ENCODE measurements around the gene AHSP.
"Not testable (repeated sequence)": the region's sequence is repeated elsewhere in the genome, so short reads cannot be mapped to it uniquely, and the experiment has no call there.

AHSP gene

DNA sequence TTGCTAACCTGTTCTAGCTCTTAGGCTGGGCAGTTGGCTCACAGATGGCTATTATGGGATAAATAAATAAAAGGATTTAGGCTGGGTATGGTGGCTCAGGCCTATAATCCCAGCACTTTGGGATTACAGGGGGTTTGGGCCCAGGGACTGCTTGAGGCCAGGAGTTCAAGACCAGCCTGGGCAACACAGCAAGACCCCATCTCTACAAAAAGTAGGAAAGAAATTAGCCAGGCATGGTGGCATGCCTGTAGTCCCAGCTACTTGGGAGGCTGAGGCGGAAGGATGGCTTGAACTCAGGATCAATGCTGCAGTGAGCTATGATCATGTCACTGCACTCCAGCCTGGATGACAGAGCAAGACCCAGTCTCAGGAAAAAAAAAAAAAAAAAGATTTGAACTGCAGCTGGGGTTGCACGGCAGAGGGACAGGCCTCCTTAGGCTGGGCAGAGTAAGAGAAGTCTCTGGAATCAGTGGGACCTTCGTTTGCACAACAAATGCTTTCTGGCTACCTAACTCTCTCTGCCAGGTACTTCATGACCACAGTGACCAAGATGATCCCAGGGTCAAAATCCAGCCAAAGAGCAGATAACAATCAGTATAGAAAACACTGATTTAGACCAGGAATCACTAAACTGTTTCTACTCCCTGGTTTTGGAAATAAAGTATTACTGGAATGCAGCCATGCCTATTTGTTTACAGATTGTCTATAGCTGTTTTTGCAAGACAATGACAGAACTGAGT lies 26.3 kb upstream of the AHSP start:
- DNase-seq = no peak

DNA sequence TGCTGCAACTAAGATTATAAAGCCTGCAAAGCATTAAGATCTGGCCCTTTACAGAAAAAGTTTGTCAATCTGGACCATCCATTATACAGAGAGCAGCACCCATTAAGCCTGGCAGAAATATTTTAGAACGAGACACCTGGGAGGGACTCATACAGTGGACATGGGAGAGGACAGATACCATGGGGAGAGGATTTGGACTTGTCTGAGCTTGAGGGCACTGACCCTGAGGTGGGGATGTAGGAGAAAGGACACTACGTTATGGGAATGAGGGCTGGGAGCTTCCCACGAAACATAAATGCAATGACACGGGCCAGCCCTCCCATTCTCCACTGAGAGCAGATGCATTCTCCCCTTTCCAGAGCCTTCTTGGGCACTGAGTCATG lies 25.7 kb upstream of the AHSP start:
- DNase-seq = no peak

- no peak for DNase-seq
Observed at GRCh38 chr16:31502981-31503380, 24.7 kb upstream of the AHSP start.

- DNase-seq = not testable (repeated sequence)
Observed at GRCh38 chr16:31503555-31503954, 24.1 kb upstream of the AHSP start.

GRCh38 chr16:31504159-31504558 lies 23.5 kb upstream of the AHSP start:
- no peak for DNase-seq

DNA sequence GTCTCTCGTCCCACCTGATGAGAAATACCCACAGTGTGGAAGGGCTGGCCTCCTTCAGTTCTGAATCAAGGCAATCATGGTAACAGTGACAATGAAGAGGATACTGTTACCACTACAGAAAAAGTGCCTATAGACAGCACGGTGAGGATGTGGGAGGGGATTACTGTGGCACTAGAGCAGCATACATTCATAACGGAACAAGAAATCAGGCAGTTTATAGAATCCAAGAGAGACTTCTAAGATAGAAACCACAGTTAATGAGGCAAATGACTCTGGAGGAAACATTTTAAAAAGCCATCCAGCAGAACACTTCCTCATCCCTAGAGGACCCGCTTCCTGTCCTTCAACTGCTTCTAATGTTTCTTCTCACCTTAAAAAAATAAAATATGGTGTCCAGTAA lies 22.2 kb upstream of the AHSP start:
- DNase-seq = no peak

GRCh38 chr16:31507617-31507928 lies 20.1 kb upstream of the AHSP start:
- DNase-seq = no peak

DNA sequence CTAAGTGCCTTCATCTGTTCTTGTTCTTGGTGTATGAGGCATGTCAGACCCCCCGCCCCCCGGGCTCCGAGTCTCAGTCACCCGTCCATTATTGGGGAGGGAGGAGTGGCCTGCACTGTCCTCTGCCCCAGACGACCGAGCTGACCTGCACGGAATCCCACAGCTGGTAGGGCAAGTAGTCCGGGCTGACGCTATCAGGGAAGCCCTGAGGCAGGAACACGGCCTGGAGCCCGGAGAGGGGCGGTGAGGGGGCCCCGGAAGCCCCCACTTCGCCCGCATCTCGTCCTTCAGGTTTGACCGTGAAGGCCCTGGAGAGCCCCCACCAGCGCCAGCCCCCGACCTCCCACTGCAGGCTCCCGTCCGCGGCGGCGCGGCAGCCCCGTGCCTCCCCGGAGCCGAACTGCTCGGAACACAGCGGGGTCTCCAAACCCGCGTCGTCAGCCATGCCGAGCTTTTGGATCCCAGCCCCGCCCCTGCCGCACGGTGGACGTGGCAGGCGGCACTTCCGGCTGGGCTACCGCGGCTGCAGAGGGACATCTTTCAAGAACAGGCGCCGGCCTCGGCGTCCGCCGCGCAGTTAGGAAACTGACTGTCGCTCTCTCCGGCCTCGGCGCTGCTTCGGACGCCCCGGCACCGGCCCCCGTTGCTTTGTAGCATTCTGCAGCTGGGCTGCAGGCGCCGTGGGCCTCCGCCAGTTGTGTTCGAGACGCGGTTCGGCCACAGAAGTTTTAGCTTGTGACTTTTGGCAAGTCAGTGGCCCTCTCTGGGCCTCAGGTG lies 19.6 kb upstream of the AHSP start, which contains the start of gene RUSF1:
RUSF1 (minus strand) TSS at position 463 of the 777 bp plus-strand sequence; CDS start at position 445, 18 bp downstream.
- DNase-seq = peak; percentile 84

DNA sequence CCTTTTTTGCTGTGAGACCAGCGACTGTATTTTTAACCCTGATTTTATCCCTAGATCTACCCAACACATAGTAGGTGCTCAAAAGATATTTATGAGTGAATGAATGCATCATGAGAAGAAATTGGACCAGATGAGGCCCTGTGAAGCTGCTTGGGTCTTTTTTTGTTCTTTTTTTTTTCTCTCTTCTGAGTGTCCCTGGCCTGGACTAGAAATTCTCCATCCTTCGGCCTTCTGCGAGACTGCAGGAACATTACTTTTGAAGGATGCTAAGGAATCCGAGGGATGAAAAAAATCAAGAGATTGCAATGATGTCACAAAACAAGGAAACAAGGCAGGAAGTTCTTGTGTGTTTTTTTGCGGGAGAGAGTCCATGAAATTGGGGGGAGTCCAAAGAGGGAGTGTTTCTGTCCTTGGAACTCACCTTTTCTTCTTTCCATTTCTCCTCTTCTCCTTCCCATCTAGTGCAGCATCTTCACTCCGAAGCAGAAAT lies 18.9 kb upstream of the AHSP start:
- no peak for DNase-seq

- DNase-seq = no peak
Observed at GRCh38 chr16:31513126-31513525, 14.6 kb upstream of the AHSP start.

- DNase-seq = no peak
Observed at GRCh38 chr16:31513884-31514283, 13.8 kb upstream of the AHSP start.

- DNase-seq = no peak
Observed at GRCh38 chr16:31517800-31518402, 9.8 kb upstream of the AHSP start.

DNA sequence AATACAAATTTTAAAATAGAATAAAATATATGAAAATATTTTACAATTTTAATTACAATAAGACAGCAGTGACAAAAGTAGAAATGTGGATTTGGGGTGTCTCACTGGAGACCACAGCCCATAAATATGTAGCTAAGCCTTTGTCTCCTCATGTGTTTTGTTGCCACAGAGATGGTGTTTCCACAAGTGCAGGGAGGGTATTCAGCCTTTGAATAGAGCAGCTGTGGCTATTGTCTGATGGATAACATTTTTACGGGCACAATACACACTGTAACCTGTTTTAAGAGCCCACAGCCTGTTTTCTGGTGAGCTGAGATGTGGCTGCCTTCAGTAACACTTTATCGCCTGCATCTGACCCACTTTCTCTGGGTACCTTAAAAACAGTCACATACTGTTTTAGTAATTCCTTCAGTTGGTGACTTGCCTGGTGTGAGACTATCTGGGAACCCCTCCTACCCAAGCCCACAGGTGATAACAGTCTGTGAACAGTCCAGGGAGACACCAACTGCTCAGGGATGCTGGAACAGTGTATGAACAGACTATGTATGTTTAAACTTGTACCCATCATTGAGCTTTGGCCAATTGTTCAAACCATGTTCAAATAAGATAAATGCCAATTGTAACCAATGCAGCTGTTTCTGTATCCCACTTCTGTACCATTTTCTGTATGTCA lies 7.8 kb upstream of the AHSP start:
- no peak for DNase-seq

DNA sequence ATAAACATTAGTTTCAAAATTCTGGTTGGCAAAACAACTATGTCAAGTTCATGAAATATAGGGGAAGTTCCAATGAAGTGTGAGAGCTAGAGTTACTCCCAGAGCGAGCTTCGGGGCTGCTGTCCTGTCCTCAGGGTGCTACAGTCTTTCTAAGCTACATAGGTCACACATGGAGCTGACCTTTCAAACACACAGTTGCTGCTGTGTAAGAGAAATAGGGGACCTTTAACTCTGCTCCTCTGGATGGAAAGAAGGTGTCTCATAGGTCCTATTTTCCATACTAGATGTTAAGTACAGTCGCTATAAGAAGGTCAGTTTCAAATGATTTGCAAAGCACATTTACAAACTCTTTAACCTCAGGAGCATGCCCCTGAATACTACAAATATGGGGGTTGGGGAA lies 6.3 kb upstream of the AHSP start:
- DNase-seq = no peak

GRCh38 chr16:31522071-31522470 lies 5.6 kb upstream of the AHSP start:
- no peak for DNase-seq

DNA sequence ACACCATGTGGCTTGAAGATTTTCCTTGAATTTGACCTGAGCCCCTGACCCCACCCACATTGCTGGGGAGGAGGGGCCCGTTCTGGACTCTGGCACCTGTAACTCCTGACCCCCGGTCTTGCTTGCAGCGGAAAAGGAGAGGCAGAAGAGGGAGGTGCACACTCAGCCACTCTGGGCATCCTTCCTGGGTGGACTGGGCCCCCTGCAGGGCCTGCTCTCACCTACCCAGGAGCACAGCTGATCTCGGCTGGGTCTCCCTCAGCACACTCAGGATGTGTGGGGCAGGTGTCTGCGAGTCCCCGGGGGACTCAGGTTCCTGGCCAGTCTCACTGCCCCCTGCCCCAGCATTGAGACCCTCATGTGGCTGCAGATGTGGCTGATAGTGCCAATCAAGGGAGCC lies 3.9 kb upstream of the AHSP start:
- not testable (repeated sequence) for DNase-seq

GRCh38 chr16:31525113-31525512 lies 2.6 kb upstream of the AHSP start:
- DNase-seq = no peak

GRCh38 chr16:31528523-31529107 lies 915 bp downstream of the AHSP start:
- DNase-seq = no peak

GRCh38 chr16:31529108-31529936 lies 1.6 kb downstream of the AHSP start:
- no peak for DNase-seq

- DNase-seq = no peak
Observed at GRCh38 chr16:31529937-31530312, 2.2 kb downstream of the AHSP start.

- no peak for DNase-seq
Observed at GRCh38 chr16:31530405-31530804, 2.7 kb downstream of the AHSP start.

DNA sequence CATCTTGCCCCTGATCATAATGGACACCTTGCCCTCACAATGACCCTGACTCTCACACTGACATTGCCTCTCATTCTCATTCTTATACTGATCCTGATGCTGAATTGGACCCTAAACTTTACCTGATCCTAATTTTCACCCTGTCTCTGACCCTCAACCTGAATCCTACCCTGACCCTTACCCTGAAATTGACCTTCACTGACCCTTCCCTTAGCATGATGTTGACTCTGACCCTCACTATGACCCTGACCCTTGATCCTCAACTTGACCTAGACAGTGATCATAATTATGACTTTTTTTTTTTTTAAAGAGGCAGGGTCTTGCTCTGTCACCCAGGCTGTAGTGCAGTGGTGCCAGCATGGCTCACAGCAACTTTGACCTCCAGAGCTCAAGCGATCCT lies 3.4 kb downstream of the AHSP start:
- no peak for DNase-seq
